Thymus (tissue), 2 donors: ENCODE results near the gene ARHGEF33. TPM values are rescaled to one million over a fixed set of nuclear protein-coding genes. Genes with fewer than 3 reads are reported as not detected.

Experiments
- polyA plus RNA-seq: library from polyadenylated mRNA; stranded (reverse); fragments of 200-250 nt; gene quantifications from one replicate; pipeline ENCODE4 v1.2.3, GENCODE V29; 2013
- total RNA-seq: library from RNA; stranded (reverse); fragments of 120-200 nt; gene quantifications from one replicate; pipeline ENCODE4 v1.2.4, GENCODE V29; 2013
- donor health status: healthy.

Gene ARHGEF33
- total and polyA plus RNA-seq, 2 donors, result 0.33 to 0.55 TPM

Other genes with a start within 250 kb of the ARHGEF33 start
- 12.0 TPM for gene GALM, start 223.8 kb upstream of the ARHGEF33 start, total RNA-seq
- gene GALM, start 223.8 kb upstream of the ARHGEF33 start, polyA plus RNA-seq, result 10.0 TPM
- gene SRSF7, start 138.5 kb upstream of the ARHGEF33 start, total RNA-seq, result 204 TPM
- 244 TPM for gene SRSF7, start 138.5 kb upstream of the ARHGEF33 start, polyA plus RNA-seq
- 18.2 TPM for gene GEMIN6, start 111.7 kb upstream of the ARHGEF33 start, total RNA-seq
- gene GEMIN6, start 111.7 kb upstream of the ARHGEF33 start, polyA plus RNA-seq, result 13.0 TPM
- 13.8 TPM for gene DHX57, start 13.9 kb upstream of the ARHGEF33 start, total RNA-seq
- gene DHX57, start 13.9 kb upstream of the ARHGEF33 start, polyA plus RNA-seq, result 14.0 TPM
- 10.8 TPM for gene MORN2, start 13.9 kb upstream of the ARHGEF33 start, total RNA-seq
- gene MORN2, start 13.9 kb upstream of the ARHGEF33 start, polyA plus RNA-seq, result 26.8 TPM
- 12.5 TPM for gene SOS1, start 231.2 kb downstream of the ARHGEF33 start, total RNA-seq
- gene SOS1, start 231.2 kb downstream of the ARHGEF33 start, polyA plus RNA-seq, result 10.4 TPM